Measurements from ENCODE around the gene FBN1. TPM values are rescaled to one million over a fixed set of nuclear protein-coding genes. Genes with fewer than 3 reads are reported as not detected.

Gene FBN1
- total RNA-seq, 1 donor from 2014 or later, result 1,183 TPM

DNA sequence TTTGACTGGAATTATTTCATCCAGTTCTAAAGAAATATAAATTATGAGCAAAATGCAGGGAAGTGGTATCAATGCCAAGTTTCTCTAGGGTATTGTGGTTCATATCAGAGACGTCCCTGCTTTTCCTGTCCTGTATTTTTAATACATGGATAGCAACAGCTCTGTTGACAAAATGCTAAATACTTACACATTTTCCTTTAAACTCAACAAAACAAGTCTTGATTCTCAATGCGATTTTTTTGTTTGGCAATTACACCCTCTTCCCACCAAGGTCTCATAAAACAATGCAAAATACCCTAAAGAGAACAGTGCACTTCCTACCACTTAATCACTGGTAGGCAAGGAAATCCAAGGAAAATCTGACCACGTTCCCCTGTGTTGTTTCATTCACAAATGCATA lies 194.3 kb downstream of the FBN1 start:
- peaks cover 76% of the 10 kb centered on the region for H3K36me3 Mint-ChIP-seq (ENCODE audit: low read depth)
- H3K9me3 Mint-ChIP-seq (ENCODE audit: low read depth), result no peaks in the 10 kb centered on the region
- no peak for DNase-seq (ENCODE audit: low spot score)
- no peaks in the 10 kb centered on the region for H3K27me3 Mint-ChIP-seq (ENCODE audit: low read depth)
- peak overlapping the region; percentile 76 for H3K27ac Mint-ChIP-seq (ENCODE audit: unreplicated experiment)
- H3K4me3 Mint-ChIP-seq (ENCODE audit: unreplicated experiment), result no peak overlapping the region
- H3K4me1 Mint-ChIP-seq (ENCODE audit: low read depth), result peaks cover 56% of the 10 kb centered on the region
- TF ChIP-seq, protein P1, sequence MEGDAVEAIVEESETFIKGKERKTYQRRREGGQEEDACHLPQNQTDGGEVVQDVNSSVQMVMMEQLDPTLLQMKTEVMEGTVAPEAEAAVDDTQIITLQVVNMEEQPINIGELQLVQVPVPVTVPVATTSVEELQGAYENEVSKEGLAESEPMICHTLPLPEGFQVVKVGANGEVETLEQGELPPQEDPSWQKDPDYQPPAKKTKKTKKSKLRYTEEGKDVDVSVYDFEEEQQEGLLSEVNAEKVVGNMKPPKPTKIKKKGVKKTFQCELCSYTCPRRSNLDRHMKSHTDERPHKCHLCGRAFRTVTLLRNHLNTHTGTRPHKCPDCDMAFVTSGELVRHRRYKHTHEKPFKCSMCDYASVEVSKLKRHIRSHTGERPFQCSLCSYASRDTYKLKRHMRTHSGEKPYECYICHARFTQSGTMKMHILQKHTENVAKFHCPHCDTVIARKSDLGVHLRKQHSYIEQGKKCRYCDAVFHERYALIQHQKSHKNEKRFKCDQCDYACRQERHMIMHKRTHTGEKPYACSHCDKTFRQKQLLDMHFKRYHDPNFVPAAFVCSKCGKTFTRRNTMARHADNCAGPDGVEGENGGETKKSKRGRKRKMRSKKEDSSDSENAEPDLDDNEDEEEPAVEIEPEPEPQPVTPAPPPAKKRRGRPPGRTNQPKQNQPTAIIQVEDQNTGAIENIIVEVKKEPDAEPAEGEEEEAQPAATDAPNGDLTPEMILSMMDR (IDR thresholded peaks at IDR 0.05), result no peak

DNA sequence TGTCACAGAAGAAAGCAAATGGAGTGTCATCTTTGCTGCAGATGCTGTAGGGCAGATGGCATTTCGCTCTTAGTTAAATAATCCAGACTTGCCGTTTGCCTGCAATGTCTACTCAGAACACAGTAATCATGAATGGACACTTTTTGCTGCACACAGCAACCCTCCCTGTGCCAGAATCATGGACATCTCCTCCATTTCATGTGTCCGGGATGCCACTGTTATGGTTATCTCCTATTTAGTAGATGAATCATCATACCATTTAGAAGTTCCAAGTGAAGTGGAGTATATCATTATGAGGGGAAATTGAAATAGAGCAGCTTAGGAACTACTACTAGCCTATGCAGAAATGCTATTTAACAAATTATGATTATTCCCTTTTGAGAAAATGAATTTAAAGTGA lies 195.8 kb downstream of the FBN1 start:
- Mint-ChIP-seq H3K27ac (ENCODE audit: unreplicated experiment) (peak overlapping the region; percentile 8), H3K36me3 (ENCODE audit: low read depth) (peaks cover 71% of the 10 kb centered on the region)

DNA sequence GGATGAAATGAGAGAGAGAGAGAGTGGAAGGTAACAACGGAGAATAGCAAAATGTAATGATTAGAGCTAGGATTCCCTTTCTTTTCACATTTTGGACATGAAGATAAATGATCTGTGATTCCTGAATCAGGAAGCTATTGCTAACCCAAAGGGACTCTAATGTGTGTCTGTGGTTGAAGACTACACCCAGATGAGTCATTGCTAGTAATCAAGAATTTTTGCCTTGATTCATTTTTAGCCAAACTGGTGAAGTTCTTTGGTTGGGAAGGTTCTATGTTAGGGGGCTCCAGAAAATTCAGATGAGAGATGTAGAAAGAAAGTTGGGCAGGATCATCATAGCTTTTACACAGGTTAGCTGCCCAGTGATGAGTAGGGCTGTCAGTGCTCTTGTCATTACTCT lies 197.9 kb downstream of the FBN1 start:
- no peaks in the 10 kb centered on the region for H3K27me3 Mint-ChIP-seq (ENCODE audit: low read depth)

More for the DNA sequence above, 195.8 kb downstream of the FBN1 start:
- TF ChIP-seq, protein P1 (IDR thresholded peaks at IDR 0.05), result no peak
- H3K27me3 Mint-ChIP-seq (ENCODE audit: low read depth), result no peaks in the 10 kb centered on the region
- no peak for DNase-seq (ENCODE audit: low spot score)
- H3K4me3 Mint-ChIP-seq (ENCODE audit: unreplicated experiment), result no peak overlapping the region
- no peaks in the 10 kb centered on the region for H3K9me3 Mint-ChIP-seq (ENCODE audit: low read depth)
- H3K4me1 Mint-ChIP-seq (ENCODE audit: low read depth), result peaks cover 48% of the 10 kb centered on the region

DNA sequence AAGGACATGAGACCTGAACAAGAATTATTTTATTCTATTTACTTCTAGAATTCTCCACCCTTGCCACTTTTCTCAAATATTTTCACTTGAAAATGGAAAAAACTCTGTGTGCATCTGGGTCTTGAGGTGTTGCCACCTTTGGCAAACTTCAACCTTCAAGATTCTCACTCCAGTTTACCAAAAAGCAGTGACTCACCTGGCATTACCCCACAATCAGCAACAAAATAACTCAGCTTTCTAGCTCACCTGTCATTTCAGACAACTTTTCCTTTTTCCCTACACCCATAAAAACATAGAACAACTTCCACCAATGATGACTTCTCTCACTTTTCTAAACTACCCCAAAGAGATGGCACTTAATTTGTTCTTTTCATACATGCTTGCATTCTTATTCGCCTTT lies 198.5 kb downstream of the FBN1 start:
- DNase-seq (ENCODE audit: low spot score), result no peak
- Mint-ChIP-seq H3K27ac (ENCODE audit: unreplicated experiment) (peak overlapping the region; percentile 66), H3K4me1 (ENCODE audit: low read depth) (peaks cover 63% of the 10 kb centered on the region), H3K36me3 (ENCODE audit: low read depth) (peaks cover 72% of the 10 kb centered on the region), H3K27me3 (ENCODE audit: low read depth) (no peaks in the 10 kb centered on the region), H3K4me3 (ENCODE audit: unreplicated experiment) (no peak overlapping the region), H3K9me3 (ENCODE audit: low read depth) (no peaks in the 10 kb centered on the region)
- TF ChIP-seq, protein P1 (IDR thresholded peaks at IDR 0.05), result no peak

More for the DNA sequence above, 197.9 kb downstream of the FBN1 start:
- TF ChIP-seq, protein P1 (IDR thresholded peaks at IDR 0.05), result no peak
- H3K4me1 Mint-ChIP-seq (ENCODE audit: low read depth), result peaks cover 60% of the 10 kb centered on the region
- no peak for DNase-seq (ENCODE audit: low spot score)
- peaks cover 72% of the 10 kb centered on the region for H3K36me3 Mint-ChIP-seq (ENCODE audit: low read depth)
- peak overlapping the region; percentile 66 for H3K27ac Mint-ChIP-seq (ENCODE audit: unreplicated experiment)
- no peak overlapping the region for H3K4me3 Mint-ChIP-seq (ENCODE audit: unreplicated experiment)
- no peaks in the 10 kb centered on the region for H3K9me3 Mint-ChIP-seq (ENCODE audit: low read depth)

DNA sequence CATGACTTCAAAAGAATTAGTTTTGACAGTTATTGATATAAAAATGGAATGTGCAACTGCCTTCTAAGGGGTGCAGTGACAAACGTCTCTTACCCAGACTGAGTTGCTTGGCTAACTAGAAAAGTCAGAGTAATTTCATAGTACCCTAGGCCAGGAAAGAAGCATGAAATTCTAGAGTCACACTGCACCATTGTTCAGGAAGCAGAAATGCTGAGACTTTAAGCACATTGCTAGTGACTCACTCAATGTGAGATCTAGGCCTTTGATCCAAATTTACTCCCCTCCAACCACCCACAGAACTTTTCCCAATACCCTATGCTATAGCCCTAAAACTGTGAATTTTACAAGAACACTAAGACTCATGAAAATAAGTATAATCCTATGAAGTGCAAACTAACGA lies 203.5 kb downstream of the FBN1 start:
- H3K27me3 Mint-ChIP-seq (ENCODE audit: low read depth), result no peaks in the 10 kb centered on the region
- TF ChIP-seq, protein P1 (IDR thresholded peaks at IDR 0.05), result no peak
- peaks cover 76% of the 10 kb centered on the region for H3K36me3 Mint-ChIP-seq (ENCODE audit: low read depth)
- peaks cover 70% of the 10 kb centered on the region for H3K4me1 Mint-ChIP-seq (ENCODE audit: low read depth)
- peak overlapping the region; percentile 10 for H3K27ac Mint-ChIP-seq (ENCODE audit: unreplicated experiment)
- H3K9me3 Mint-ChIP-seq (ENCODE audit: low read depth), result no peaks in the 10 kb centered on the region
- DNase-seq (ENCODE audit: low spot score), result no peak
- H3K4me3 Mint-ChIP-seq (ENCODE audit: unreplicated experiment), result no peak overlapping the region

Data from chondrocyte (in vitro differentiated cells).